Measurements from ENCODE around the gene HYI. TPM values are rescaled to one million over a fixed set of nuclear protein-coding genes. Genes with fewer than 3 reads are reported as not detected.

The HYI gene
- total RNA-seq, 4 donors from 2014 or later: 35.5 to 39.4 (median 38.0) TPM

- no peak overlapping the region for H3K4me3 ChIP-seq (ENCODE audit: low read depth, poor library complexity, severe bottlenecking)
- no peak for TF ChIP-seq POLR2A (IDR thresholded peaks at IDR 0.05)
- no peak for TF ChIP-seq CTCF (IDR thresholded peaks at IDR 0.05)
- DNase-seq (ENCODE audit: low spot score in 2 of 2): peak in 1 of 2 donors; percentile 81
- WGBS, 2 donors: 88 to 92% methylated on average over 10 of the region's 10 CpGs
- intact Hi-C loops (cut with DNase I; ENCODE audit: low total_unique reads): no loop called here
These were observed 14.7 kb downstream of the HYI start for GRCh38 chr1:43438953-43439581.

- no peak for TF ChIP-seq CTCF (IDR thresholded peaks at IDR 0.05)
- TF ChIP-seq POLR2A (IDR thresholded peaks at IDR 0.05): no peak
- no peak overlapping the region for H3K4me3 ChIP-seq (ENCODE audit: low read depth, poor library complexity, severe bottlenecking)
- peak in 1 of 2 donors; percentile 69 for DNase-seq (ENCODE audit: low spot score in 2 of 2)
- 96 to 97% methylated on average over 8 of the region's 8 CpGs for WGBS, 2 donors
- intact Hi-C loops (cut with DNase I; ENCODE audit: low total_unique reads): no loop called here
These were observed 15.2 kb downstream of the HYI start for GRCh38 chr1:43438576-43438952.

- H3K4me3 ChIP-seq (ENCODE audit: low read depth, poor library complexity, severe bottlenecking): no peak overlapping the region
- WGBS, 2 donors: 84 to 87% methylated on average over 3 of the region's 3 CpGs
- TF ChIP-seq CTCF (IDR thresholded peaks at IDR 0.05) (no peak), POLR2A (IDR thresholded peaks at IDR 0.05) (no peak)
- intact Hi-C loops (cut with DNase I; ENCODE audit: low total_unique reads): no loop called here
- DNase-seq (ENCODE audit: low spot score in 2 of 2): peak in 1 of 2 donors; percentile 54
These were observed 15.7 kb downstream of the HYI start for GRCh38 chr1:43438006-43438405.

- 87 to 91% methylated on average over 20 of the region's 20 CpGs for whole genome bisulfite sequencing, 2 donors
- intact Hi-C loops (cut with DNase I; ENCODE audit: low total_unique reads): no loop called here
- peak in 1 of 2 donors; percentile 73 for DNase-seq (ENCODE audit: low spot score in 2 of 2)
- TF ChIP-seq CTCF (IDR thresholded peaks at IDR 0.05) (no peak), POLR2A (IDR thresholded peaks at IDR 0.05) (no peak)
- no peak overlapping the region for H3K4me3 ChIP-seq (ENCODE audit: low read depth, poor library complexity, severe bottlenecking)
These were observed 16.4 kb downstream of the HYI start for GRCh38 chr1:43437031-43437973.

GRCh38 chr1:43436371-43436770 is 17.4 kb downstream of the HYI start:
- peak in 1 of 2 donors; percentile 70 for DNase-seq (ENCODE audit: low spot score in 2 of 2)

More at GRCh38 chr1:43436371-43436770, 17.4 kb downstream of the HYI start:
- no peak for TF ChIP-seq POLR2A (IDR thresholded peaks at IDR 0.05)
- no peak for TF ChIP-seq CTCF (IDR thresholded peaks at IDR 0.05)
- WGBS, 2 donors: 84 to 91% methylated on average over 3 of the region's 3 CpGs
- intact Hi-C loops (cut with DNase I; ENCODE audit: low total_unique reads): no loop called here
- no peak overlapping the region for H3K4me3 ChIP-seq (ENCODE audit: low read depth, poor library complexity, severe bottlenecking)

Data from lower leg skin (tissue), 4 donors.